Measurements from ENCODE around the gene PLAC1.

Gene PLAC1

GRCh38 chrX:134588806-134589205 lies 69.5 kb downstream of the PLAC1 start:
- no peak for DNase-seq (ENCODE audit: low spot score)

- no peak for DNase-seq (ENCODE audit: low spot score)
Observed at GRCh38 chrX:134580907-134581306, 77.4 kb downstream of the PLAC1 start.

- peak; percentile 1 for DNase-seq (ENCODE audit: low spot score)
Observed at GRCh38 chrX:134573683-134574035, 84.6 kb downstream of the PLAC1 start.

- DNase-seq (ENCODE audit: low spot score): peak; percentile 26
Observed at GRCh38 chrX:134572816-134573682, 85.2 kb downstream of the PLAC1 start.

- no peak for DNase-seq (ENCODE audit: low spot score)
Observed at GRCh38 chrX:134571796-134572195, 86.5 kb downstream of the PLAC1 start.

- no peak for DNase-seq (ENCODE audit: low spot score)
Observed at GRCh38 chrX:134570899-134571298, 87.4 kb downstream of the PLAC1 start.

GRCh38 chrX:134570509-134570846 lies 87.8 kb downstream of the PLAC1 start:
- DNase-seq (ENCODE audit: low spot score): no peak

- DNase-seq (ENCODE audit: low spot score): no peak
Observed at GRCh38 chrX:134569306-134569705, 89.0 kb downstream of the PLAC1 start.

GRCh38 chrX:134568285-134569016 lies 89.8 kb downstream of the PLAC1 start:
- no peak for DNase-seq (ENCODE audit: low spot score)

- DNase-seq (ENCODE audit: low spot score): no peak
Observed at GRCh38 chrX:134566506-134566905, 91.8 kb downstream of the PLAC1 start.

GRCh38 chrX:134562002-134562401 lies 96.3 kb downstream of the PLAC1 start:
- DNase-seq (ENCODE audit: low spot score): no peak

- no peak for DNase-seq (ENCODE audit: low spot score)
Observed at GRCh38 chrX:134558133-134558532, 100.1 kb downstream of the PLAC1 start.

- DNase-seq (ENCODE audit: low spot score): no peak
Observed at GRCh38 chrX:134554291-134554690, 104.0 kb downstream of the PLAC1 start.

GRCh38 chrX:134552351-134552750 lies 105.9 kb downstream of the PLAC1 start:
- no peak for DNase-seq (ENCODE audit: low spot score)

- DNase-seq (ENCODE audit: low spot score): no peak
Observed at GRCh38 chrX:134551376-134552048, 106.8 kb downstream of the PLAC1 start.

GRCh38 chrX:134548257-134549201 lies 109.7 kb downstream of the PLAC1 start:
- DNase-seq (ENCODE audit: low spot score): no peak

GRCh38 chrX:134547047-134547679 lies 111.1 kb downstream of the PLAC1 start:
- DNase-seq (ENCODE audit: low spot score): no peak

GRCh38 chrX:134546187-134546586 lies 112.1 kb downstream of the PLAC1 start:
- DNase-seq (ENCODE audit: low spot score): no peak

- no peak for DNase-seq (ENCODE audit: low spot score)
Observed at GRCh38 chrX:134545510-134545909, 112.8 kb downstream of the PLAC1 start.

- no peak for DNase-seq (ENCODE audit: low spot score)
Observed at GRCh38 chrX:134544513-134545151, 113.6 kb downstream of the PLAC1 start.

GRCh38 chrX:134544135-134544512 lies 114.1 kb downstream of the PLAC1 start:
- DNase-seq (ENCODE audit: low spot score): no peak
